GM19193 (cell line): ENCODE results near the gene HPCAL1.

Experiments
- POLR2A ChIP-seq: IDR thresholded peaks from 4 replicates; pipeline ENCODE4 v1.6.1; 2011; ENCODE audit not compliant: insufficient read depth, insufficient read length; ENCODE audit errors: extremely low read depth

The HPCAL1 gene

DNA sequence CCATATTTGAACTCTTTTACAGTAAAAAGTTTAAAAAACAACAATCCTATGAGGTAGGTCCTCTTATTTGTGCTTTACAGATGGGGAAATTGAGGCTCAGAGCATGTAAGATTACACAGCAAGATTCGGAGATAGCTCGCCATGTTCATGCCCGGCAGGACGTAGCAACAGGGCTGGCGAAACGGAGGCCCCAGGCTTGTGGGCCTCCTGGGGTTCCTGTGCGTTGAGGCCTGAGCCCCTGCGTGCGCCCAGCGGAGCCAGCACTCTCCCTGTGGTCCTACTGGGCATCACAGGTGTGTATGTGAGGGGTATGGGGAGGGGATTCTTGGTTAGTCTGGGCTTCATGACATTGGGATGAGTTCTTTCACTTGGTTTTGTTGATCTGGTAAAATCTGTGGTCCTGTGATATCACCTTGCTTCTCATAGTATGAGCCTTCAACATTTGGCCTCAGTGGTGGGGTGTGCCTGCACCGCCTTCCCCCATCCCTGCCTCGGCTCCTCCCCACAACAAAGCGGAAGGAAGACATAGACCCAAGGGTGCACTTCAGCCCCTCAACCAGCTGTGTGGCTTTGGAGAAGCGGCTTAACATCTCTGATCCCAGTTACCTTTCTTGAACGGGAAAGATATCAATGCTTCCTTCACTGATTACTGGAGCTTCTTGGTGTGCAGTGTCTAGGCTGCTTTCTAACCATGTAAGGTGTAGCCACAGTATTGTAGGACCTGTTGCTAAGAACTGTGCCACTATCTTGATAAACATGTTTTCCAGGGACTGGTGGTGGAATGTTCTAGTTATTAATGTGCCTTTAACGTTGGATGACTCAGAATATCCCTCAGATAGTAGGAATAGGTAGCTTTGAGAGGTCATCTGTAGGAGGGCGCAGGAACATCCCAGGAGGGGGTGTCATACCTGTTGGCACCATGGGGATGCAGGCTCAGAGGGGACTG lies 37.2 kb downstream of the HPCAL1 start:
- no peak for TF ChIP-seq POLR2A

- TF ChIP-seq POLR2A: no peak
Measured at GRCh38 chr2:10340593-10340975, 37.9 kb downstream of the HPCAL1 start.

DNA sequence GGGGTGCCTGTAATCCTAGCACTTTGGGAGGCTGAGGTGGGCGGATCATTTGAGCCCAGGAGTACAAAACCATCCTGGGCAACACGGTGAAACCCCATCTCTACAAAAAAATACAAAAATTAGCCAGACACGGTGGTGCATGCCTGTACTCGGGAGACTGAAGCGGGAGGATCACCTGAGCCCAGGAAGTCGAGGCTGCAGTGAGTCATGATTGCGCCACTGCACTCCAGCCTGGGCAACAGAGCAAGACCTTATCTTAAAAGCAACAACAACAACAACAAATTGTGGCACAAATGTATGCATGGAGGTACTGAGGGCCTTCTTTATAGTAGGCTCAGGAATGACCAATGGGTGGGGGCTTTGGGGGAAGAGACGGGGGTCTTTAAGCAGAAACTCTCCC lies 38.5 kb downstream of the HPCAL1 start:
- TF ChIP-seq POLR2A: no peak

- TF ChIP-seq POLR2A: no peak
Measured at GRCh38 chr2:10342245-10342951, 39.7 kb downstream of the HPCAL1 start.

GRCh38 chr2:10343191-10343590 lies 40.5 kb downstream of the HPCAL1 start:
- no peak for TF ChIP-seq POLR2A

DNA sequence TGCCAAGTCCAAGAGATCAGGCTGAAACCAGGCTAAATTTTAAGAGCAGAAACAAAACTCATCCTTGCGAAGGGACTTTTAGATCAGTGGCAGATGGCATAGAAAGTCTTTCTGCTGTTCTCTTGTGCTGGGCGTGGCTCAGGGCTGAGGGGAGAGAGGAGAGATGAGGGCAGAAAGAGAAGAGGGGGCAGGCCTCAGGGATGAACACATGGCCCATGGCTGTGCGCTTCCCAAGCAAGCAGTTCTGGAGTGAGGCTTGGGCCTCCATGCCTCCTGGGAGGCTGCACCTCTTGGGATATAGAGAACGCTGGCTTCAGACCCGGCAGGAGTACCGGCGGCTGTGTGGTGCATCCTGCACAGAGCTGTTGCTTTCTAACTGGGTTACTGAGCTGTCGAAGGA lies 41.0 kb downstream of the HPCAL1 start:
- no peak for TF ChIP-seq POLR2A

DNA sequence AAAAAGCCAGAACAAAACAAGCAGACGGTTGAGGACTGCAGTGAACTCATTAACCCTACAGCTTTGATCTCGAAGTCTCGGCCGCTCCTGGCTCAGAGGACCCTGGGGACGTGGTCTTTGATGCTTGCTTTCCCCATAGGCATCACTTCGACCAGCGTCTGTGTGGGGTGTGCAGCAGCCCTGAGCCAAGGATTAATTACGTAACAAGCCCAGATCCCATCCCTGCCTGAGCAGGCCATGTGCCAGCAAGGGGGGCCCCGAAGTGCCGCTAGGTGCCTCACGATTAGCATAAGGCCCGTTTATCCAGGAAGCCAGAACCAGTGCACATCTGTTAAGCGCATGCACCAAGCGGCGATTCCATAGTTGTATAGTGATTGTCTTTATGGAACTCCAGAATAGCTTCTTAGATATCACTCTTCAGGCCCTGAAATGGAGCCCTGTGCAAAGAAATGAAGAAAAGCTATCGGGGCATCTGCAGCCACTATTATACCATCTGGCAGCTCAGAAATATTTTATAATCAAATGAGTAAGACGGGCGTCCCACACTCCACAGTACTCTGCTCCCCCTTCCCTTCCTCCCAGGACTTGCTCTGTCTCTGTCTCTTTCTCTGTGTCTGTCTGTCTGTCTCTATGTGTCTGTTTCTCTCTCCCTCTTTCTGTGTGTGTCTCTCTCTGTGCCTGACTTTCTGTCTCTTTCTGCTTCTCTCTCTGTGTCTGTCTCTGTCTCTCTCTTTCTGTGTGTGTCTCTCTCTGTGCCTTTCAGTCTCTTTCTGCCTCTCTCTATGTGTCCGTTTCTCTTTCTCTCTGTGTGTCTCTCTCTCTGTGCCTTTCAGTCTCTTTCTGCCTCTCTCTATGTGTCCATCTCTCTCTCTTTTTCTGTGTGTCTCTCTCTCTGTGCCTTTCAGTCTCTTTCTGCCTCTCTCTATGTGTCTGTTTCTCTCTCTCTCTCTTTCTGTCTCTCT lies 41.7 kb downstream of the HPCAL1 start:
- no peak for TF ChIP-seq POLR2A

DNA sequence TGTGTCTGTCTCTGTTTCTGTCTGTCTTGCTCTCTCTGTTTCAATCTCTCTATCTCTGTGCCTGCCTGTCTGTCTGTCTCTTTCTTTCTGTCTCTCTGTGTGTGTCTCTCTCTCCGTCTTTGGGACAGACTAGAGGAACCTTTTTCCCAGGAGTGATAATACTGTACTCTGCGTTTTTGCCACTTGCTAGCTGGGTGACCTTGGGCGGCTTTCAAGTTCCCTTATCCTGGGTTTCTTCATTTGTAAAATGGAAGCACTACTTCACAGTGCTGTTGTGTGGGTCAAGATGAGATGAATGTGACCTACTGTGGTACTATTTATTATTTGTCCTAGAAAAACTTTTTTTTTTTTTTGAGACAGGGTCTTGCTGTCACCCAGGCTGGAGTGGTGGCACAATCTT lies 42.4 kb downstream of the HPCAL1 start:
- no peak for TF ChIP-seq POLR2A

DNA sequence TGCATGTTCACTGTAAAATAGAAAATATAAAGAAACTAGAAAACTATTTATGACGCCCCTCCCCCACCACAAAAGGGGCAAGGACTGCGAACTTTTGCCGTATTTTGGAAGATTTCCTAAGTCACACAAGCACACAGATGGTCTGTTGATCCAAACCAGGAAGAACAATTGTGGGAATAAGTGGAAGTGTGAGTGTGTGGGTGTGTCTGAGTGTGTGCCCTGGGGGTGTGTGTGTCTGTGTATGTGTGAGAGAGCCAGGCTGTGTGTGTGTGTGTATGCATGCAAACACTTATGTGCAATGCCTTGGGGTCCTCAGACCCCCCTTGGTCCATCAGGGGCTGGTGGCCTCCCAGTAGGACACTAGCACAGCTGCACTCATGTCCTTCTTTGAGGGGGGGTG lies 43.1 kb downstream of the HPCAL1 start:
- no peak for TF ChIP-seq POLR2A

- TF ChIP-seq POLR2A: no peak
Measured at GRCh38 chr2:10346929-10347561, 44.3 kb downstream of the HPCAL1 start.

DNA sequence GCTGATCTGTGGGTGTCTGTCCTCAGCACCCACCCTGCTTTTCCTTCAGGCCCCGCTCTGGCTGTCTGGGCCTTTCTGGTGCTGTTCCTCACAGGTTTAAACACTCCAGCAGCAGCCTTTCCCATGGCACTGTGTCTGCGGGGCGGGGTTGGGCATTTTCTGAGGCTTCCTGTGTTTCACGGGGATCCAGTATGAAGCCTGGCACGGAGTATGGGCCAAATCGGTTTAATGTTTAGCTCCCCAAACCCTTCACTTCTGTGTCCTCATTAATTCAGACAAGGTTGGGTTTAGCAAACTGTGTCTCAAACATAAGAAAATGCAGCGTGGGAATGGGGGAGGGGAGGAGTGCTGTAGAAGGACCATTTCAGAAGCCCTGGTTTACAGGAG lies 44.9 kb downstream of the HPCAL1 start:
- no peak for TF ChIP-seq POLR2A

DNA sequence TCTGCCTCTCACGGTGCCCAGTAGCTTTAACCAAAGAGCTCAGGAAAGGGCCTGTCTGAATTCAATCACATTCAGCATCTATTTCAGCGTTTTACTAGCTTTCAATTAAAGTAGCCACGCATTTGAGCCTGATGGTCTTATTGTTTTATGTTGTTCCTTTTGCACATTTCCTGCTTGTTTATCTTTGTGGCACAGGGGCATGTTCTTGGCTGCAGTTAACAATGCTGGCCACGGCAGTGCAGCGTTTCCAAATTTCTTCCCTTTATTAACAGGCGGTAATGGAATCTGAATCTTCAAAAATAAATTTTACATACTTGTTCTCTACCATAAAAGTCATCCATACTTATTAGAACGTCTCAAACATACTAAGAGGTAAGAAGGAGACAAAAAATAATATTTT lies 46.2 kb downstream of the HPCAL1 start:
- TF ChIP-seq POLR2A: no peak

- no peak for TF ChIP-seq POLR2A
Measured at GRCh38 chr2:10350761-10351160, 48.1 kb downstream of the HPCAL1 start.

DNA sequence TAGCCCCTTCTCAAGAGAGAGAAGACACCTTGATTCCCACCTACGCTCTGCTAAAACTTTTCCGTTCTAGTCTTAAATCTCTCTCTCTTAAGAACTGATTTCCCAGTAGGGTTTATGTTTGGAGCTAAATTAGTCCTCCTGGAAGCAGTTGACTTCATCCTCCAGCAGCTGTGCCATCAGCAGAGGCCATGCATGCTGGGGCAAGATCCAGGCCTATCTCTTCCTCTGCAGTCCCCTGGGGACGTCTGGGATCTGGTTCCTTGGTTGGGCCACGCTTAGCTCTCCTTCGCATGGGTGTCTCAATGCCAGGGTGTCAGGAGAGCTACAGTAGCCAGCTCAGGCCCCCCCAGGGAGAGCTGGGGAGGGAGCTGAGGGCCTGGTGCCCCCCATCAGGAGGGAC lies 49.7 kb downstream of the HPCAL1 start:
- TF ChIP-seq POLR2A: no peak
